ENCODE measurements around the gene ARGLU1.

DNA sequence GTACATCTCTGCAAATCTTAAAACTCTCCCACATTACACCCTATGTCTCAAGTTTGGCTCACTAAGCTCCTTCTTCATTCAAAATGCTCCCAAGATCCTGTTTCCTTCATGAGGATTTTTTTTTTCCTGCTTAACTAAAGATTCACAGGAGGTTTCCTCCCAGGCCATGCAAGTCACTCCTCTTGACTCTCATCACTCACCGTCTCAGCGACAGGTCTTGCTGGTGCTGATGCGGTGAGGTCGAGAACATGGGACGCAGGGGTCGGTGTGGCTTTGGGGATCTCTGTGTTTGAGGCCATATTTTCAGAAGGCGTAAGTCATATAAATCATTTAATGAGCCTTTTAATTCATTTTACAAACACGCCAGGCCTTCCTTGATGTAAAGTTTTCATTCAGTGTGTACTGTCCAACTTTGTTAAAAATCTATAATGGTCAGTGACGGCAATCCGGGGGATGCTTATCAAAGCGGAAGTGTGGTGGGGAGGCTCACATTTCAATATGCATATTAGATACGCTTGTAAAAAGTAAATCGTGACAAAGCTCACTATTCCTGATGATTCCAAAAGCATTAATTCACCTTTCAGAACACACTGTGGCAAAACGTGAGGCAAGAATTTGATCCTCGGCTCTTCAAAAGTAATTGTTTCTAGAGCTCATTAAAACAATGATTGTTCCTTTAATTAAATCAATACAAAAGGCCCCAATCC, 52.9 kb downstream of the ARGLU1 start:
- TF ChIP-seq, protein P1, sequence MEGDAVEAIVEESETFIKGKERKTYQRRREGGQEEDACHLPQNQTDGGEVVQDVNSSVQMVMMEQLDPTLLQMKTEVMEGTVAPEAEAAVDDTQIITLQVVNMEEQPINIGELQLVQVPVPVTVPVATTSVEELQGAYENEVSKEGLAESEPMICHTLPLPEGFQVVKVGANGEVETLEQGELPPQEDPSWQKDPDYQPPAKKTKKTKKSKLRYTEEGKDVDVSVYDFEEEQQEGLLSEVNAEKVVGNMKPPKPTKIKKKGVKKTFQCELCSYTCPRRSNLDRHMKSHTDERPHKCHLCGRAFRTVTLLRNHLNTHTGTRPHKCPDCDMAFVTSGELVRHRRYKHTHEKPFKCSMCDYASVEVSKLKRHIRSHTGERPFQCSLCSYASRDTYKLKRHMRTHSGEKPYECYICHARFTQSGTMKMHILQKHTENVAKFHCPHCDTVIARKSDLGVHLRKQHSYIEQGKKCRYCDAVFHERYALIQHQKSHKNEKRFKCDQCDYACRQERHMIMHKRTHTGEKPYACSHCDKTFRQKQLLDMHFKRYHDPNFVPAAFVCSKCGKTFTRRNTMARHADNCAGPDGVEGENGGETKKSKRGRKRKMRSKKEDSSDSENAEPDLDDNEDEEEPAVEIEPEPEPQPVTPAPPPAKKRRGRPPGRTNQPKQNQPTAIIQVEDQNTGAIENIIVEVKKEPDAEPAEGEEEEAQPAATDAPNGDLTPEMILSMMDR (IDR thresholded peaks at IDR 0.05; ENCODE audit: borderline replicate concordance, extremely low read depth, low read length, poor library complexity, severe bottlenecking): no peak
- TF ChIP-seq EZH2 (IDR thresholded peaks at IDR 0.05; ENCODE audit: borderline replicate concordance, low read depth, low read length, severe bottlenecking): no peak

Measured in DND-41 (cell line).